K562 (cell line): Measurements from ENCODE around the gene PRRC2A. TPM values are rescaled to one million over a fixed set of nuclear protein-coding genes. Genes with fewer than 3 reads are reported as not detected.

Experiments used
- BRD9 ChIP-seq: fragments of 450-650 bp; IDR thresholded peaks from 2 replicates; pipeline ENCODE4 v1.6.1; 2018; ENCODE audit warnings: low read depth; ENCODE audit not compliant: partially characterized antibody
- FOXJ3 ChIP-seq: sonication (generic); formaldehyde crosslinking; IDR thresholded peaks from 2 replicates; pipeline ENCODE4 v1.4.0; 2020; ENCODE audit warnings: mild to moderate bottlenecking, missing genetic modification reagents
- HIVEP1 ChIP-seq: fragments of 250-450 bp; sonication (Bioruptor Pico); IDR thresholded peaks from 2 replicates; pipeline ENCODE4 v1.4.0; 2020; ENCODE audit warnings: mild to moderate bottlenecking
- ILK ChIP-seq: fragments of 450-650 bp; IDR thresholded peaks from 2 replicates; pipeline ENCODE4 v1.6.1; 2016; ENCODE audit warnings: missing genetic modification characterization, low read depth, mild to moderate bottlenecking, missing compliant biosample characterization, moderate library complexity, borderline replicate concordance
- MIER1 ChIP-seq: fragments of 450-650 bp; IDR thresholded peaks from 2 replicates; pipeline ENCODE4 v1.6.1; 2016; ENCODE audit warnings: antibody characterized with exemption, mild to moderate bottlenecking, low read depth
- POLR2AphosphoS5 ChIP-seq: IDR thresholded peaks from 2 replicates; pipeline ENCODE4 v1.6.1; 2011; ENCODE audit warnings: mild to moderate bottlenecking, low read depth, low read length, moderate library complexity; ENCODE audit not compliant: control insufficient read depth, insufficient read depth
- SAP30 ChIP-seq: fragments of 200-600 bp; sonication (generic); IDR thresholded peaks from 2 replicates; pipeline ENCODE4 v1.6.1; 2012; ENCODE audit warnings: borderline replicate concordance, low read depth, mild to moderate bottlenecking, moderate library complexity, low read length, control low read depth, inconsistent platforms; ENCODE audit not compliant: insufficient read depth, poor library complexity, severe bottlenecking
- SUPT5H ChIP-seq: fragments of 450-650 bp; IDR thresholded peaks from 2 replicates; pipeline ENCODE4 v1.6.1; 2016
- TRIM24 ChIP-seq, 2 experiments: fragments of 450-650 bp; IDR thresholded peaks; 2 replicates each; pipeline ENCODE4 v1.6.1; 2016
- XRCC5 ChIP-seq: fragments of 200-400 bp; formaldehyde crosslinking; IDR thresholded peaks from 2 replicates; pipeline ENCODE4 v1.6.1; 2017; ENCODE audit warnings: low read depth, mild to moderate bottlenecking, low read length
- YBX1 ChIP-seq: fragments of 450-650 bp; IDR thresholded peaks from 2 replicates; pipeline ENCODE4 v1.7.1; 2016; ENCODE audit warnings: mild to moderate bottlenecking
- ZNF12 ChIP-seq: sonication (generic); formaldehyde crosslinking; IDR thresholded peaks from 2 replicates; pipeline ENCODE4 v1.4.0; 2020; ENCODE audit warnings: mild to moderate bottlenecking, missing genetic modification reagents
- ZNF23 ChIP-seq: fragments of 250-450 bp; sonication (Bioruptor Pico); IDR thresholded peaks from 2 replicates; pipeline ENCODE4 v1.4.0; 2020; ENCODE audit warnings: mild to moderate bottlenecking
- ZNF668 ChIP-seq: fragments of 250-450 bp; sonication (Bioruptor Pico); IDR thresholded peaks from 2 replicates; pipeline ENCODE4 v1.8.0; 2022; ENCODE audit warnings: mild to moderate bottlenecking, inconsistent platforms
- polyA plus RNA-seq, 8 experiments: library from polyadenylated mRNA; depleted of rRNA in 4 of 8; stranded (reverse) in 5 of 8; unstranded in 3 of 8; fragments of >200 nt; fragmentation: Nextera tagmentation in 2 of 8; fragmentation: Illumina TruSeq in 1 of 8; extraction: Ambion mirVana in 2 of 8; extraction: Trizol in 1 of 8; gene quantifications; 2 replicates each; pipeline versions ENCODE4 v1.2.1 to v1.2.3, GENCODE V29; 2011 to 2014; ENCODE audit warnings: inconsistent platforms in 1 of 8, missing spikeins in 1 of 8
- total RNA-seq, 7 experiments: library from RNA; depleted of rRNA in 6 of 7; stranded (reverse); fragments of >200 nt in 6 of 7; fragmentation: Illumina TruSeq in 2 of 7; extraction: Trizol in 2 of 7; gene quantifications; 2 replicates each; pipeline versions ENCODE4 v1.2.1 to v1.2.3, GENCODE V29; 2011 to 2021; ENCODE audit warnings: low replicate concordance in 1 of 7
- TF ChIP-seq, protein P1 (sequence below): sonication (generic); formaldehyde crosslinking; IDR thresholded peaks from 2 replicates; pipeline ENCODE4 v1.8.0; 2023; ENCODE audit warnings: missing genetic modification reagents, mild to moderate bottlenecking, borderline replicate concordance
- TF ChIP-seq, protein P2 (sequence below): fragments of 450-650 bp; IDR thresholded peaks from 2 replicates; pipeline ENCODE4 v1.6.1; 2018; ENCODE audit warnings: mild to moderate bottlenecking, low read depth; ENCODE audit not compliant: partially characterized antibody
- TF ChIP-seq, protein P3 (sequence below), 2 experiments: fragments of 450-650 bp; IDR thresholded peaks; 2 replicates each; pipeline ENCODE4 v1.6.1; 2018; ENCODE audit warnings: mild to moderate bottlenecking in 2 of 2, low read depth in 1 of 2; ENCODE audit not compliant: partially characterized antibody in 2 of 2

PRRC2A gene
- total and polyA plus RNA-seq, 9 of the 15 experiments (the other 6 are each of a cell fraction or from before 2014, with no cell fraction given), result 1.0 to 332 (median 63.0) TPM

- TF ChIP-seq, protein P1, sequence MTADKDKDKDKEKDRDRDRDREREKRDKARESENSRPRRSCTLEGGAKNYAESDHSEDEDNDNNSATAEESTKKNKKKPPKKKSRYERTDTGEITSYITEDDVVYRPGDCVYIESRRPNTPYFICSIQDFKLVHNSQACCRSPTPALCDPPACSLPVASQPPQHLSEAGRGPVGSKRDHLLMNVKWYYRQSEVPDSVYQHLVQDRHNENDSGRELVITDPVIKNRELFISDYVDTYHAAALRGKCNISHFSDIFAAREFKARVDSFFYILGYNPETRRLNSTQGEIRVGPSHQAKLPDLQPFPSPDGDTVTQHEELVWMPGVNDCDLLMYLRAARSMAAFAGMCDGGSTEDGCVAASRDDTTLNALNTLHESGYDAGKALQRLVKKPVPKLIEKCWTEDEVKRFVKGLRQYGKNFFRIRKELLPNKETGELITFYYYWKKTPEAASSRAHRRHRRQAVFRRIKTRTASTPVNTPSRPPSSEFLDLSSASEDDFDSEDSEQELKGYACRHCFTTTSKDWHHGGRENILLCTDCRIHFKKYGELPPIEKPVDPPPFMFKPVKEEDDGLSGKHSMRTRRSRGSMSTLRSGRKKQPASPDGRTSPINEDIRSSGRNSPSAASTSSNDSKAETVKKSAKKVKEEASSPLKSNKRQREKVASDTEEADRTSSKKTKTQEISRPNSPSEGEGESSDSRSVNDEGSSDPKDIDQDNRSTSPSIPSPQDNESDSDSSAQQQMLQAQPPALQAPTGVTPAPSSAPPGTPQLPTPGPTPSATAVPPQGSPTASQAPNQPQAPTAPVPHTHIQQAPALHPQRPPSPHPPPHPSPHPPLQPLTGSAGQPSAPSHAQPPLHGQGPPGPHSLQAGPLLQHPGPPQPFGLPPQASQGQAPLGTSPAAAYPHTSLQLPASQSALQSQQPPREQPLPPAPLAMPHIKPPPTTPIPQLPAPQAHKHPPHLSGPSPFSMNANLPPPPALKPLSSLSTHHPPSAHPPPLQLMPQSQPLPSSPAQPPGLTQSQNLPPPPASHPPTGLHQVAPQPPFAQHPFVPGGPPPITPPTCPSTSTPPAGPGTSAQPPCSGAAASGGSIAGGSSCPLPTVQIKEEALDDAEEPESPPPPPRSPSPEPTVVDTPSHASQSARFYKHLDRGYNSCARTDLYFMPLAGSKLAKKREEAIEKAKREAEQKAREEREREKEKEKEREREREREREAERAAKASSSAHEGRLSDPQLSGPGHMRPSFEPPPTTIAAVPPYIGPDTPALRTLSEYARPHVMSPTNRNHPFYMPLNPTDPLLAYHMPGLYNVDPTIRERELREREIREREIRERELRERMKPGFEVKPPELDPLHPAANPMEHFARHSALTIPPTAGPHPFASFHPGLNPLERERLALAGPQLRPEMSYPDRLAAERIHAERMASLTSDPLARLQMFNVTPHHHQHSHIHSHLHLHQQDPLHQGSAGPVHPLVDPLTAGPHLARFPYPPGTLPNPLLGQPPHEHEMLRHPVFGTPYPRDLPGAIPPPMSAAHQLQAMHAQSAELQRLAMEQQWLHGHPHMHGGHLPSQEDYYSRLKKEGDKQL (CRISPR knock-in tag), result no peak
- no peak for TF ChIP-seq ILK (tag)
- peak; percentile 36; the same call in 1 of the 2 replicates for TF ChIP-seq ZNF12
- TF ChIP-seq MIER1, result peak; percentile 35; the same call in 1 of the 2 replicates
- TF ChIP-seq ZNF668 (CRISPR knock-in tag), result no peak
- no peak for TF ChIP-seq POLR2AphosphoS5
- TF ChIP-seq SUPT5H, result no peak
- TF ChIP-seq ZNF23 (CRISPR knock-in tag), result no peak
- no peak for TF ChIP-seq FOXJ3
- no peak for TF ChIP-seq HIVEP1 (CRISPR knock-in tag)
- TF ChIP-seq XRCC5, result 0 out of 2 replicates have a peak, but pooled peaks have one; percentile 53
- TF ChIP-seq, protein P2, sequence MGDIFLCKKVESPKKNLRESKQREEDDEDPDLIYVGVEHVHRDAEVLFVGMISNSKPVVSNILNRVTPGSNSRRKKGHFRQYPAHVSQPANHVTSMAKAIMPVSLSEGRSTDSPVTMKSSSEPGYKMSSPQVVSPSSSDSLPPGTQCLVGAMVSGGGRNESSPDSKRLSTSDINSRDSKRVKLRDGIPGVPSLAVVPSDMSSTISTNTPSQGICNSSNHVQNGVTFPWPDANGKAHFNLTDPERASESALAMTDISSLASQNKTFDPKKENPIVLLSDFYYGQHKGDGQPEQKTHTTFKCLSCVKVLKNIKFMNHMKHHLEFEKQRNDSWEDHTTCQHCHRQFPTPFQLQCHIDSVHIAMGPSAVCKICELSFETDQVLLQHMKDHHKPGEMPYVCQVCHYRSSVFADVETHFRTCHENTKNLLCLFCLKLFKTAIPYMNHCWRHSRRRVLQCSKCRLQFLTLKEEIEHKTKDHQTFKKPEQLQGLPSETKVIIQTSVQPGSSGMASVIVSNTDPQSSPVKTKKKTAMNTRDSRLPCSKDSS, result peak; percentile 35
- peak; percentile 19 for TF ChIP-seq BRD9
- 0 out of 4 replicates have a peak, but pooled peaks have one; percentile 5 to 26 for TF ChIP-seq TRIM24 (IDR thresholded peaks at IDR 0.05)
- no peak for TF ChIP-seq YBX1
- TF ChIP-seq SAP30, result peak; percentile 84
- TF ChIP-seq, protein P3, sequence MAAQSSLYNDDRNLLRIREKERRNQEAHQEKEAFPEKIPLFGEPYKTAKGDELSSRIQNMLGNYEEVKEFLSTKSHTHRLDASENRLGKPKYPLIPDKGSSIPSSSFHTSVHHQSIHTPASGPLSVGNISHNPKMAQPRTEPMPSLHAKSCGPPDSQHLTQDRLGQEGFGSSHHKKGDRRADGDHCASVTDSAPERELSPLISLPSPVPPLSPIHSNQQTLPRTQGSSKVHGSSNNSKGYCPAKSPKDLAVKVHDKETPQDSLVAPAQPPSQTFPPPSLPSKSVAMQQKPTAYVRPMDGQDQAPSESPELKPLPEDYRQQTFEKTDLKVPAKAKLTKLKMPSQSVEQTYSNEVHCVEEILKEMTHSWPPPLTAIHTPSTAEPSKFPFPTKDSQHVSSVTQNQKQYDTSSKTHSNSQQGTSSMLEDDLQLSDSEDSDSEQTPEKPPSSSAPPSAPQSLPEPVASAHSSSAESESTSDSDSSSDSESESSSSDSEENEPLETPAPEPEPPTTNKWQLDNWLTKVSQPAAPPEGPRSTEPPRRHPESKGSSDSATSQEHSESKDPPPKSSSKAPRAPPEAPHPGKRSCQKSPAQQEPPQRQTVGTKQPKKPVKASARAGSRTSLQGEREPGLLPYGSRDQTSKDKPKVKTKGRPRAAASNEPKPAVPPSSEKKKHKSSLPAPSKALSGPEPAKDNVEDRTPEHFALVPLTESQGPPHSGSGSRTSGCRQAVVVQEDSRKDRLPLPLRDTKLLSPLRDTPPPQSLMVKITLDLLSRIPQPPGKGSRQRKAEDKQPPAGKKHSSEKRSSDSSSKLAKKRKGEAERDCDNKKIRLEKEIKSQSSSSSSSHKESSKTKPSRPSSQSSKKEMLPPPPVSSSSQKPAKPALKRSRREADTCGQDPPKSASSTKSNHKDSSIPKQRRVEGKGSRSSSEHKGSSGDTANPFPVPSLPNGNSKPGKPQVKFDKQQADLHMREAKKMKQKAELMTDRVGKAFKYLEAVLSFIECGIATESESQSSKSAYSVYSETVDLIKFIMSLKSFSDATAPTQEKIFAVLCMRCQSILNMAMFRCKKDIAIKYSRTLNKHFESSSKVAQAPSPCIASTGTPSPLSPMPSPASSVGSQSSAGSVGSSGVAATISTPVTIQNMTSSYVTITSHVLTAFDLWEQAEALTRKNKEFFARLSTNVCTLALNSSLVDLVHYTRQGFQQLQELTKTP (IDR thresholded peaks at IDR 0.05; ENCODE audit: low read depth in 1 of 2, partially characterized antibody in 2 of 2), result peak in 1 of 2 experiments; percentile 42
These were observed 45.9 kb downstream of the PRRC2A start (continued) for GRCh38 chr6:31666337-31666965.
